ENCODE measurements around the gene MEGF6. TPM values are rescaled to one million over a fixed set of nuclear protein-coding genes. Genes with fewer than 3 reads are reported as not detected.

Gene MEGF6
- total RNA-seq, 1 experiment from 2014 or later, result 65.3 TPM

- H3K27me3 ChIP-seq (ENCODE audit: insufficient read depth, low read depth), result no peaks in the 10 kb centered on the region
- DNase-seq, result no peak
- ChIA-PET CTCF (no interaction called here), POLR2A (ENCODE audit: unreplicated experiment) (no interaction called here)
- TF ChIP-seq CTCF (conservative IDR thresholded peaks at IDR 0.05), result no peak
- no peak for TF ChIP-seq EZH2 (IDR thresholded peaks at IDR 0.05; ENCODE audit: low read depth)
- intact Hi-C loops (cut with micrococcal nuclease; ENCODE audit: unreplicated experiment), result no loop called here
- H3K4me3 ChIP-seq, result no peak overlapping the region
- H3F3A ChIP-seq (ENCODE audit: insufficient read depth, low read depth), result peaks cover 25% of the 10 kb centered on the region; the same call in 1 of the 2 replicates
- H3K9me2 ChIP-seq (ENCODE audit: insufficient read depth), result no peaks in the 10 kb centered on the region
- no peaks in the 10 kb centered on the region for H3K9me3 ChIP-seq (ENCODE audit: insufficient read depth, low read depth)
- no peak overlapping the region for H3K27ac ChIP-seq
- BruUV-seq (replicated peaks), result no TSS peak
- H4K20me1 ChIP-seq (ENCODE audit: insufficient read depth), result 0 out of 2 replicates have a peak, but pooled peaks cover 4% of the 10 kb centered on the region
- no peak overlapping the region for H3K4me2 ChIP-seq
- no peaks in the 10 kb centered on the region for H3K36me3 ChIP-seq (ENCODE audit: low read depth)
- peaks cover 22% of the 10 kb centered on the region for H3K4me1 ChIP-seq (replicated peaks; ENCODE audit: insufficient read depth)
- no peaks in the 10 kb centered on the region for H3K79me2 ChIP-seq (ENCODE audit: low read depth)
- no peak overlapping the region for H2AFZ ChIP-seq
Observed at GRCh38 chr1:3480369-3480719, 131.0 kb downstream of the MEGF6 start.

GRCh38 chr1:3479511-3480368 is 131.6 kb downstream of the MEGF6 start:
- CTCF ChIA-PET, result no interaction called here
- H2AFZ ChIP-seq, result no peak overlapping the region

GRCh38 chr1:3478187-3478586 is 133.1 kb downstream of the MEGF6 start:
- TF ChIP-seq EZH2 (IDR thresholded peaks at IDR 0.05; ENCODE audit: low read depth), result no peak
- no peak for TF ChIP-seq CTCF (conservative IDR thresholded peaks at IDR 0.05)
- Histone ChIP-seq H3K27ac (no peak overlapping the region), H3K9me2 (ENCODE audit: insufficient read depth) (no peaks in the 10 kb centered on the region), H2AFZ (no peak overlapping the region), H3K27me3 (ENCODE audit: insufficient read depth, low read depth) (no peaks in the 10 kb centered on the region), H3F3A (ENCODE audit: insufficient read depth, low read depth) (peaks cover 18% of the 10 kb centered on the region; the same call in 1 of the 2 replicates), H4K20me1 (ENCODE audit: insufficient read depth) (0 out of 2 replicates have a peak, but pooled peaks cover 4% of the 10 kb centered on the region), H3K4me2 (no peak overlapping the region), H3K9me3 (ENCODE audit: insufficient read depth, low read depth) (no peaks in the 10 kb centered on the region), H3K4me3 (no peak overlapping the region), H3K79me2 (ENCODE audit: low read depth) (no peaks in the 10 kb centered on the region), H3K4me1 (replicated peaks; ENCODE audit: insufficient read depth) (peaks cover 21% of the 10 kb centered on the region), H3K36me3 (ENCODE audit: low read depth) (no peaks in the 10 kb centered on the region)
- BruUV-seq (replicated peaks), result no TSS peak
- POLR2A ChIA-PET (ENCODE audit: unreplicated experiment), result no interaction called here
- CTCF ChIA-PET, result no interaction called here
- no peak for DNase-seq
- intact Hi-C loops (cut with micrococcal nuclease; ENCODE audit: unreplicated experiment), result no loop called here

More at GRCh38 chr1:3479511-3480368, 131.6 kb downstream of the MEGF6 start:
- H3K9me2 ChIP-seq (ENCODE audit: insufficient read depth), result no peaks in the 10 kb centered on the region
- BruUV-seq (replicated peaks), result no TSS peak
- TF ChIP-seq EZH2 (IDR thresholded peaks at IDR 0.05; ENCODE audit: low read depth) (no peak), CTCF (conservative IDR thresholded peaks at IDR 0.05) (no peak)
- H3K4me2 ChIP-seq, result no peak overlapping the region
- H3K9me3 ChIP-seq (ENCODE audit: insufficient read depth, low read depth), result no peaks in the 10 kb centered on the region
- no peaks in the 10 kb centered on the region for H3K79me2 ChIP-seq (ENCODE audit: low read depth)
- POLR2A ChIA-PET (ENCODE audit: unreplicated experiment), result no interaction called here
- H3K27me3 ChIP-seq (ENCODE audit: insufficient read depth, low read depth), result no peaks in the 10 kb centered on the region
- H3K4me3 ChIP-seq, result no peak overlapping the region
- no peaks in the 10 kb centered on the region for H3K36me3 ChIP-seq (ENCODE audit: low read depth)
- no peak overlapping the region for H3K27ac ChIP-seq
- H3F3A ChIP-seq (ENCODE audit: insufficient read depth, low read depth), result peaks cover 20% of the 10 kb centered on the region; the same call in 1 of the 2 replicates
- intact Hi-C loops (cut with micrococcal nuclease; ENCODE audit: unreplicated experiment), result no loop called here
- DNase-seq, result no peak
- H4K20me1 ChIP-seq (ENCODE audit: insufficient read depth), result 0 out of 2 replicates have a peak, but pooled peaks cover 4% of the 10 kb centered on the region
- H3K4me1 ChIP-seq (replicated peaks; ENCODE audit: insufficient read depth), result peaks cover 22% of the 10 kb centered on the region

Measured in PC-9 (cell line).